ENCODE data around the gene C16orf95.

DNA sequence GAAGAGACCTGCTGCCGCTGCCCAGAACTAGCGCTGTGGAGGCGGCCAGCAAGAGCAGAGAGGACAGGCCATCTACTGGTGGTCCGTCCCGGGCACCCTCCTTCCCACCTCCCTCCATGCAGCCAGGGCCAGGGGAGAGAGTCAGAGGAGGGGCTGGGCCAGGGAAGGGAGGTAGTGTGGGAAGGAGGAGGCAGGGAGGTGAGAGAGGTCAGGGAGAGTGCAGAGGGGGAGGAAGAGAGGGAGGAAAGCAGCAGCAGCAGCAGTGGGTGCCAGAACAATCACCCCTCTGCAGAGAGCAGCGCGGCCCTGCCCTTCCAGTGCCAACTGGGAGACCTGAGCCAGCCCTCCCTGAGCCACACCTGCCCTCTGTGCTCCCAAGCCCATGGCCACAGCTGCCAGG lies 6.6 kb downstream of the C16orf95 start:
- TF ChIP-seq, protein P1, sequence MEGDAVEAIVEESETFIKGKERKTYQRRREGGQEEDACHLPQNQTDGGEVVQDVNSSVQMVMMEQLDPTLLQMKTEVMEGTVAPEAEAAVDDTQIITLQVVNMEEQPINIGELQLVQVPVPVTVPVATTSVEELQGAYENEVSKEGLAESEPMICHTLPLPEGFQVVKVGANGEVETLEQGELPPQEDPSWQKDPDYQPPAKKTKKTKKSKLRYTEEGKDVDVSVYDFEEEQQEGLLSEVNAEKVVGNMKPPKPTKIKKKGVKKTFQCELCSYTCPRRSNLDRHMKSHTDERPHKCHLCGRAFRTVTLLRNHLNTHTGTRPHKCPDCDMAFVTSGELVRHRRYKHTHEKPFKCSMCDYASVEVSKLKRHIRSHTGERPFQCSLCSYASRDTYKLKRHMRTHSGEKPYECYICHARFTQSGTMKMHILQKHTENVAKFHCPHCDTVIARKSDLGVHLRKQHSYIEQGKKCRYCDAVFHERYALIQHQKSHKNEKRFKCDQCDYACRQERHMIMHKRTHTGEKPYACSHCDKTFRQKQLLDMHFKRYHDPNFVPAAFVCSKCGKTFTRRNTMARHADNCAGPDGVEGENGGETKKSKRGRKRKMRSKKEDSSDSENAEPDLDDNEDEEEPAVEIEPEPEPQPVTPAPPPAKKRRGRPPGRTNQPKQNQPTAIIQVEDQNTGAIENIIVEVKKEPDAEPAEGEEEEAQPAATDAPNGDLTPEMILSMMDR (IDR thresholded peaks at IDR 0.05), result no peak
- no peak for TF ChIP-seq POLR2A (IDR thresholded peaks at IDR 0.05)
